Esophagus (tissue), 2 donors: Measurements from ENCODE around the gene COX4I1. TPM values are rescaled to one million over a fixed set of nuclear protein-coding genes. Genes with fewer than 3 reads are reported as not detected.

Experiments
- H3K27ac ChIP-seq, 2 donors: one replicate each; pipeline ENCODE4 v1.5.1; 2013; ENCODE audit warnings: low read depth in 2 of 2, mild to moderate bottlenecking in 2 of 2, inconsistent platforms in 1 of 2, low read length in 1 of 2, moderate library complexity in 1 of 2
- H3K27me3 ChIP-seq, 2 donors: one replicate each; pipeline ENCODE4 v1.6.1; 2013; ENCODE audit warnings: low read length in 2 of 2, control low read depth in 1 of 2, mild to moderate bottlenecking in 1 of 2; ENCODE audit not compliant: insufficient read depth in 2 of 2, control insufficient read depth in 1 of 2
- H3K36me3 ChIP-seq, 2 donors: one replicate each; pipeline ENCODE4 v1.6.1; 2013; ENCODE audit warnings: low read length in 1 of 2; ENCODE audit not compliant: control insufficient read depth in 2 of 2, insufficient read depth in 2 of 2
- H3K4me1 ChIP-seq, 2 donors: one replicate each; pipeline ENCODE4 v1.6.1; 2013; ENCODE audit warnings: low read length in 1 of 2; ENCODE audit not compliant: control insufficient read depth in 2 of 2, insufficient read depth in 2 of 2
- H3K4me3 ChIP-seq, 2 donors: one replicate each; pipeline ENCODE4 v1.5.1; 2013; ENCODE audit warnings: low read length in 2 of 2, mild to moderate bottlenecking in 2 of 2, low read depth in 1 of 2, moderate library complexity in 1 of 2
- H3K9me3 ChIP-seq, 2 donors: one replicate each; pipeline ENCODE4 v1.6.1; 2013; ENCODE audit warnings: mild to moderate bottlenecking in 2 of 2, low read depth in 1 of 2, low read length in 1 of 2, moderate library complexity in 1 of 2; ENCODE audit not compliant: control insufficient read depth in 2 of 2, insufficient read depth in 1 of 2
- WGBS, 2 donors: extraction: QIAGEN DNeasy Blood & Tissue Kit; methylation state at CpG; one replicate each; pipeline ENCODE4 v1.1.7; 2013; 5-methylcytosine and 5-hydroxymethylcytosine counted together
- polyA plus RNA-seq, 2 donors: library from polyadenylated mRNA; stranded (reverse); fragments of 200-250 nt; gene quantifications; one replicate each; pipeline ENCODE4 v1.2.3, GENCODE V29; 2013
- donor health status: healthy with polysubstance abuse.
- donor health status: Bipolar disorder and iron deficiency.

Gene COX4I1
- polyA plus RNA-seq, 2 donors, result 884 to 1,078 TPM

DNA sequence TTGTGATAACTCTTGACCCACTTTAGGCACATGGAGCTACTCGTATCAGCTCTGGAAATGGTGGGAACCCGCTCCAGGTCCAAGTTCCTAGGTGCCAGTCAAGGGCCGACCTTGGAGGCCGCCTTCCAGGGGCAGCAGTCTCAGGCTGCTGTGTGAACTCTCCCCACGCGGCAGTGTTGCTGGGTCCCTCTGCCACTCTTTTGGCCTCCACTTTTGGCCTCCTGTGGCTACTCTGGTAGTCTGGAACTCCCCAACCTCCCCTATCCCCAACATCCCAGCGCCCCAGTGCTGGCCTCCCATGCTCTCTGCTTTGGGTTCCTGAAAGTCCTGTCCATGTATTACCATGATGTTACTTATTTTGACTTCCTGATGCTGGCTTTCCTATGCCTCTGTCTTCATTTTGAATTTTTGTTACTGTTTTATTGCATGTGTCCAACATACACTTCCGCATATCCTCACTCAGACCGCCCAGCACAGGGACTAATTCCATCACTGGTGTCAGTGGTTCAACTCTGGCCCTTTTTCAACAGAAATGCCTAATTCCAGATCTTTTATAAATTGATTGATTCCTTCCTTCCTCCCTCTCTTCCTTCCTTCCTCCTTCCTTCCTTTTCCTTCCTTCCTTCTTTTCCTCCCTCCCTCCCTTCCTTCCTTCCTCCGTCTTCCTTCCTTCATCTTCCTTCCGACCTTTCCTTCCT, 44.1 kb downstream of the COX4I1 start:
- H3K27me3 ChIP-seq, result no peaks in the 10 kb centered on the region
- H3K9me3 ChIP-seq, result no peaks in the 10 kb centered on the region
- H3K4me1 ChIP-seq, result no peaks in the 10 kb centered on the region
- no peak overlapping the region for H3K27ac ChIP-seq
- H3K36me3 ChIP-seq, result no peaks in the 10 kb centered on the region
- WGBS, 2 donors, result 92 to 93% methylated on average over 11 of the region's 11 CpGs
- H3K4me3 ChIP-seq, result no peak overlapping the region

DNA sequence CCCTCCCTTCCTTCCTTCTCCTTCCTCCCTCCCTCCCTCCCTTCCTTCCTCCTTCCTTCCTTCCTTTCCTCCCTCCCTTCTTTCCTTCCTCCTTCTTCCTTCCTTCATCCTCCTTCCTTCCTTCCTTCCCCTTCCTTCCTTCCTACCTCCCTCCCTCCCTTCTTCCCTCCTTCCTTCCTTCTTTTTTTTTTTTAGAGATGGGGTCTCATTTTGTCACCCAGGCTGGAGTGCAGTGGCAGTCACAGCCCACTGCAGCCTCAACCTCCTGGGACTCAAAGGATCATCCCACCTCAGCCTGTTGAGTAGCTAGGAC, 44.6 kb downstream of the COX4I1 start:
- no peaks in the 10 kb centered on the region for H3K4me1 ChIP-seq
- H3K9me3 ChIP-seq, result no peaks in the 10 kb centered on the region
- no peaks in the 10 kb centered on the region for H3K27me3 ChIP-seq
- no peak overlapping the region for H3K4me3 ChIP-seq
- H3K36me3 ChIP-seq, result no peaks in the 10 kb centered on the region
- H3K27ac ChIP-seq, result no peak overlapping the region

DNA sequence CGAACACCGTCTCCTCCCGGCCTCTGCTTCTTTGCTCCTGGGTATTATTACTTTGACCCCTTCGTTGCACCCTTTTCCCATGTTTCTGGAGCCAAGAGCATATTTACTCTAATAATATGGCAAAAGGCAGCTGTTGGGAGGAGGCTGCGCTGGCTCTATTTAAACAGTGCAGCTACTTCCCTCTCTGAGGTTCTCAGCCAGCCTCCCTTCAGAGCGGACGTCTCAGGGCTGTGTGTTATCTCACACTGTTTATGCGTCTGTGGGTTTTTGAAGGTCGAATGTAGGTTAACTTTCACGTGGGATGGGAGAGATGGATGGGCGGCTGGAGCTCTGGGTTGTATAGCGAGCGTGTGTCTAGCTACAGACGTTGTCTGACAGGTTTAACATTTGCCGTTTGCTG, 45.3 kb downstream of the COX4I1 start:
- Histone ChIP-seq H3K27ac (no peak overlapping the region), H3K9me3 (no peaks in the 10 kb centered on the region), H3K4me1 (no peaks in the 10 kb centered on the region), H3K27me3 (peaks cover 0 to 6% of the 10 kb centered on the region in 2 donors), H3K36me3 (no peaks in the 10 kb centered on the region), H3K4me3 (no peak overlapping the region)
- WGBS, 2 donors, result 12% methylated on average over 15 of the region's 15 CpGs

DNA sequence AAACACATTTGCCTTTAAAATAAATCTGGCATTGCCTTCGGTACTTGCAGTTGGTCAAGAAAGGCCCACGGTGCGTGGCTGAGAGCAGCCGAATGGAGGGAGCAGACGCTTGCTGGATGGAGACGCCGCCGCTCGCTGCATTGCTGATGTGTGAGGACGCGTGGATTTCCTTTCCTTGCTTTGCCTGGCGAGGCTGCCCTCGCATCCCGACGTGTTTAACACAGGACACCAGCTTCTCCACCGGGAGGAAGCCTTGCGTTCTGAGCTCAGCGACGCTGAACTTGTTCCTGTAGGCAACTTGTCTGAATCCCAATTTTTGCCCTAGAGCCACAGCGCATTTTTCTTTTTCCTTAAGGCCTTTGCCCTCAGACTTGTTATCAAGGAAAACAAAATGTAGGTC, 45.8 kb downstream of the COX4I1 start:
- 65 to 68% methylated on average over 20 of the region's 20 CpGs for WGBS, 2 donors
- Histone ChIP-seq H3K27me3 (peaks cover 0 to 8% of the 10 kb centered on the region in 2 donors), H3K9me3 (no peaks in the 10 kb centered on the region), H3K36me3 (no peaks in the 10 kb centered on the region), H3K4me1 (no peaks in the 10 kb centered on the region), H3K4me3 (no peak overlapping the region), H3K27ac (no peak overlapping the region)

DNA sequence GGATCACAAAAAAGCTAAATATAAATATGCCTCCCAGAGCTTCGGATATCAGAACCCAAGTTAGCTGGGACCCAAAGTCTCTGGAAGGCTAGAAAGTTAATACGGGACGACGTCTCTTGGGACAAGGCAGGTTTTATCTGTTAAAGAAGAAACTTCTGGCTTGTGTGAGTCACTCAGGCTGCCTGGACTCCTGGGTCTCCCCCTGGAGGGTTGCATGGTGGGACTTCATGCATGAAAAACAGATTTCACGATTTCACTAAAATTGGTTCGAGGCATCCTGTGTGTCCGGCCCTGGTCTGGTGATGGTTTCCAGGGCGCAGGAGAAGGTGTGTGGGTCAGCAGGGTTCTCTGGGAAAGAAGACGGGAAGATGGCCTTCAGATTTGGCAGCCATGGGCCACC, 47.0 kb downstream of the COX4I1 start:
- Histone ChIP-seq H3K9me3 (no peaks in the 10 kb centered on the region), H3K4me3 (no peak overlapping the region), H3K36me3 (no peaks in the 10 kb centered on the region), H3K27me3 (peaks cover 0 to 8% of the 10 kb centered on the region in 2 donors), H3K27ac (no peak overlapping the region), H3K4me1 (no peaks in the 10 kb centered on the region)
- WGBS, 2 donors, result 88 to 89% methylated on average over 9 of the region's 9 CpGs

DNA sequence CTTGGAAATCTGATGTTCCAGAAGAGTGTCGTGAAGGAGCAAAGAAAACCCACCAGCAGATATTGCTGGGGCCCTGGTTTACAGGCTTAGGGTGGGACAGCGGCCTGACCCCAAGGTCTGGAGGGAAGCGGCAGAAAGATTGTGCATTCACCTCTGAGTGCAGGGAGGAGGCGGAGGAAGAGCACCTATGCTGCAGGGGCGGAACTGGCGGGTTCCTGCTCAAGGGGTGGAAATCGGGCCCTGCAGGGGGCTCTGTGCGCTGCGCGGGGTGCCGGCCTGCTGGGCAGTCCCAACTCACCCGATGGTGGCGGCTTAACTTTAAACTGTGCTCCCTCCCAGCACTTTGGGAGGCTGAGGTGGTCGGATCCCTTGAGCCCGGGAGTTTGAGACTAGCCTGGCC, 47.5 kb downstream of the COX4I1 start:
- Histone ChIP-seq H3K27me3 (peaks cover 0 to 8% of the 10 kb centered on the region in 2 donors), H3K36me3 (no peaks in the 10 kb centered on the region), H3K4me3 (no peak overlapping the region), H3K9me3 (no peaks in the 10 kb centered on the region), H3K4me1 (no peaks in the 10 kb centered on the region), H3K27ac (no peak overlapping the region)
- 79% methylated on average over 15 of the region's 15 CpGs for WGBS, 2 donors

DNA sequence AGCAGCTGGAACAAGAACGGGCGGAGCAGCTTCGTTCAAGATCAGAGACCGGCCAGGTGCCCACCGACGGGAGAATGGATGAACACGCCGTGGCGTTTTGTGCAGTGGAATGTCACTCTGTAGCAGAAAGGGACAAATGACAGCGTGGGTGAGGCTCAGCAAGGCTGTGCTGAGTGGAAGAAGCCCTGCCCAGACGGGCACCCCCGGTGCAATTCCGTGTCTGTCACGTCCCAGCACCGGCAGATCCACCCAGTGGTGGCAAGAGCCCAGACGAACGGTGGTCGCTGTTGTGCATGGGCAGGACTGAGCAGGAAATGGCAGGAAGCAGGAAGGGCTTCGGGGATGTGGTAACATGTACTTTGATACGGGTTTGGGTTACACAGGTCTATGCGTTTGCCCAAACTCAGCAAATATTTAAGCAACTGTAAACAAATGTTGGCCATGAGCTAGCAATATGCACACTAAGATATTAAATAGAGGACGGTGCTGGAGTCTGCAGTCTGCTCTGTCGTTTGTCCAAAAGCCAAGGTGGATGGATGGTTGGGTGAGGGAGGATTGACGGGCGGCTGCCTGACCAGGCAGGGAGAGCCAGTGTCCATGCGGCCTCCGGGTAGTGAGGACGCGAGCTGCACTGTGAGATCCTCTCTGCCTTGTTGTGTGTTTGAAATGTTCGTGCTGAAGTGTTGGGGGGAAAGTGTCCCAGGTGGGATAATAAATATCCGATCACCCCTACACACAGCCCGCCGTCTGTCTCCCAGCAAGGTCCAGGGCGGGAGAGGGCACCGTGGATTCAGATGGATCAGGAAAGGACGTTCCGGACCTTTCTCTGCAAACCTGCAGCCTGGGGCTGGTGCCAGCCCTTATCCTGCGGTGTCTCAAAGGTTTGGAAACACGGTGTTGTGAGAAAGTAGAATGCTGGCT, 48.4 kb downstream of the COX4I1 start:
- Histone ChIP-seq H3K4me3 (no peak overlapping the region), H3K27ac (no peak overlapping the region), H3K4me1 (no peaks in the 10 kb centered on the region), H3K9me3 (no peaks in the 10 kb centered on the region), H3K36me3 (no peaks in the 10 kb centered on the region), H3K27me3 (peaks cover 0 to 8% of the 10 kb centered on the region in 2 donors)
- WGBS, 2 donors, result 51 to 54% methylated on average over 39 of the region's 39 CpGs

DNA sequence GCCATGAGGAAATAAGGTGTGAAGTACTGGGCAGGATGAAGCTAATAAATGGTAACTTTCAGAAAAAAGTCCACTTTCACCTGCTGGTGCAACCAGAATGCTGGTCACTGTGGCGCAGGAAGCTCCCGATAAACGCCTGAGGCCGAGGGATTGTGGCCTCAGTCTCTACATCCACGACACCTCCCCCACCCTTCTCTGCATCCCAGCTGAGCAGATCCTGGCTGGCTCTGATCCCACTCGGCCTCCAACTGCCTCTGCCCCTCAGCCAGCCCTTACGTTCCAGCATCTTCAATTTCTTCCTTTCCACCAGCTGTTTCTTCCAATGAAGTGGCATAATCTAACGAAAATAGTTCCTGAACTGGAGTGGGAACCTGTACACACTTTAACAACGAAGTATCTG, 49.5 kb downstream of the COX4I1 start:
- peaks cover 0 to 8% of the 10 kb centered on the region in 2 donors for H3K27me3 ChIP-seq
- H3K4me1 ChIP-seq, result no peaks in the 10 kb centered on the region
- no peaks in the 10 kb centered on the region for H3K9me3 ChIP-seq
- H3K27ac ChIP-seq, result no peak overlapping the region
- no peaks in the 10 kb centered on the region for H3K36me3 ChIP-seq
- WGBS, 2 donors, result 47 to 50% methylated on average over 9 of the region's 9 CpGs
- no peak overlapping the region for H3K4me3 ChIP-seq

DNA sequence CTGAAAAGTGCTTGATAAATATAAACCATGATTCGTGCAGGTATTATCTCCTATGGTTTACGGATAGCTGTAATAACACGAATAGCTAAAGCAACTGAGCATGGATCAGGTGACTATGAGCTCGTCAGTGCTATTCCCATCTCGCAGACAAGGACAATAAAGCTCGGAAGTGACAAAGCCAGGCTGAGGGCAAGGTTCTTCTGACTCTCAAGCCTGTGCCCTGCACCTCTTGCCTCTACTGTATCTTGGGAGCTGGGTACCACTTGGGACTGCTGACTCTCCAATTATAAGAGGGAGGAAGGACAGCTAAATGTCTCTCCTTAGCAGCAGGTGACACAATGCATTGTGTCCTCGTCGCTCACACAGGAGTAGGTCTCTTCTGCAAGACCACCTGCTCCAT, 49.9 kb downstream of the COX4I1 start:
- Histone ChIP-seq H3K9me3 (no peaks in the 10 kb centered on the region), H3K27me3 (peaks cover 0 to 8% of the 10 kb centered on the region in 2 donors), H3K27ac (no peak overlapping the region), H3K4me1 (no peaks in the 10 kb centered on the region), H3K4me3 (no peak overlapping the region), H3K36me3 (no peaks in the 10 kb centered on the region)
- WGBS, 2 donors, result 79 to 81% methylated on average over 8 of the region's 8 CpGs
